Activated naive CD4-positive, alpha-beta T cell (primary cell): ENCODE results near the gene RCOR1.

Experiments
- DNase-seq, 4 experiments: peaks; one replicate each; lab custom pipeline; 2025; lab: John Stamatoyannopoulos, UW

Gene RCOR1

GRCh38 chr14:102726191-102726949 is 133.9 kb downstream of the RCOR1 start:
- no peak for DNase-seq

- DNase-seq, result no peak
Observed at GRCh38 chr14:102727336-102728095, 135.1 kb downstream of the RCOR1 start.

GRCh38 chr14:102728501-102728900 is 136.1 kb downstream of the RCOR1 start:
- no peak for DNase-seq

GRCh38 chr14:102729268-102729667 is 136.8 kb downstream of the RCOR1 start:
- no peak for DNase-seq

- DNase-seq, result no peak
Observed at GRCh38 chr14:102729825-102730224, 137.4 kb downstream of the RCOR1 start.

- no peak for DNase-seq
Observed at GRCh38 chr14:102731101-102731870, 138.8 kb downstream of the RCOR1 start.

GRCh38 chr14:102731871-102732800 is 139.7 kb downstream of the RCOR1 start:
- no peak for DNase-seq

GRCh38 chr14:102732924-102733323 is 140.5 kb downstream of the RCOR1 start:
- DNase-seq, result no peak

GRCh38 chr14:102733326-102733725 is 140.9 kb downstream of the RCOR1 start:
- DNase-seq, result no peak

GRCh38 chr14:102734436-102734835 is 142.0 kb downstream of the RCOR1 start:
- no peak for DNase-seq

GRCh38 chr14:102736956-102737355 is 144.5 kb downstream of the RCOR1 start:
- no peak for DNase-seq

- DNase-seq, result no peak
Observed at GRCh38 chr14:102737402-102738372, 145.2 kb downstream of the RCOR1 start.

- DNase-seq, result no peak
Observed at GRCh38 chr14:102738373-102739189, 146.1 kb downstream of the RCOR1 start.

GRCh38 chr14:102739190-102739469 is 146.7 kb downstream of the RCOR1 start:
- no peak for DNase-seq

GRCh38 chr14:102746634-102747438 is 154.4 kb downstream of the RCOR1 start:
- DNase-seq, result no peak

GRCh38 chr14:102748806-102749205 is 156.4 kb downstream of the RCOR1 start:
- DNase-seq, result no peak

- no peak for DNase-seq
Observed at GRCh38 chr14:102749393-102750305, 157.2 kb downstream of the RCOR1 start.

- DNase-seq, result no peak
Observed at GRCh38 chr14:102750376-102750775, 157.9 kb downstream of the RCOR1 start.
